Measurements from ENCODE around the gene ARHGAP24. TPM values are rescaled to one million over a fixed set of nuclear protein-coding genes. Genes with fewer than 3 reads are reported as not detected.
"Not testable (repeated sequence)": the region's sequence is repeated elsewhere in the genome, so short reads cannot be mapped to it uniquely, and the experiment has no call there.

ARHGAP24 gene
- total RNA-seq, 1 donor, result 32.1 TPM

DNA sequence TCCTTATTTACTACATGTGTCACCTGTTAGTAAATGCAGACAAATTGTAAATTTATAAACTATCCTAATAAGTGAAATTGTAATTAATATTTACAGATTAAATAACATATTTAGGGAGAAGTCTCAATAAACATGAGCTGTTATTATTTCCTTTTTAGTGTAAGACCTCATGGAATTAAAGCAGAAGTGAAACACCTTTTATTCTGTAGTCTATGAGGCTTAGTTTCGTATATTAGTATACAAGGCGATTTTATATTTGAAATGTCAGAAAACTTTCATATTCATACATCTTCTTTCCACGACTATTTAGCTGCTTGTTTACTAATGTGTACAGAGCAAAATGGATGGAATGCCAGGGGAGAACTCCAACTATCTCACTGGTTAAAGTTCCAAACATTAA lies 414.4 kb downstream of the ARHGAP24 start:
- no peaks in the 10 kb centered on the region for H3K27me3 ChIP-seq (ENCODE audit: insufficient read depth, low read length)
- H3K4me3 ChIP-seq (ENCODE audit: low read length), result no peak overlapping the region
- no peaks in the 10 kb centered on the region for H3K4me1 ChIP-seq (ENCODE audit: insufficient read depth, low read length)
- H3K9me3 ChIP-seq (ENCODE audit: low read depth, low read length), result no peaks in the 10 kb centered on the region

DNA sequence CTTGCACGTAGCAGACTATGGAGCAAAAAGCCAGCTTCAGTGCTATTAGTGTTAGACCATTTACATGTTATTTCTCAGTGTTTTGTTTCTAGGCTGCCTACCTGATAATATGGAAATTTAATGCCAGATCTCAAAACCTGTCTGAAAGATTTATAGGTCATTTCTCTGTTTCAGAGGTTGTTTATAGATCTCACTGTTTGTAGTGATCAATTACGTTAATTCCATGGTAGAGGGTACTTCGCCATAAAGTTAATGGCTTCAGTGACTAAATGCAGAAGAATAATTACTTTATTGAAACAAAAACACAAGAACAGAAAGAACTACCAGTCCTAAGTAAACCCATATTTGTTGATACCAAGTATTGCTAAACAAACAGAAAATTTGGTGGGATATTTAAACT lies 420.8 kb downstream of the ARHGAP24 start:
- Histone ChIP-seq H3K27me3 (ENCODE audit: insufficient read depth, low read length) (no peaks in the 10 kb centered on the region), H3K4me1 (ENCODE audit: insufficient read depth, low read length) (no peaks in the 10 kb centered on the region), H3K9me3 (ENCODE audit: low read depth, low read length) (no peaks in the 10 kb centered on the region), H3K4me3 (ENCODE audit: low read length) (no peak overlapping the region)

DNA sequence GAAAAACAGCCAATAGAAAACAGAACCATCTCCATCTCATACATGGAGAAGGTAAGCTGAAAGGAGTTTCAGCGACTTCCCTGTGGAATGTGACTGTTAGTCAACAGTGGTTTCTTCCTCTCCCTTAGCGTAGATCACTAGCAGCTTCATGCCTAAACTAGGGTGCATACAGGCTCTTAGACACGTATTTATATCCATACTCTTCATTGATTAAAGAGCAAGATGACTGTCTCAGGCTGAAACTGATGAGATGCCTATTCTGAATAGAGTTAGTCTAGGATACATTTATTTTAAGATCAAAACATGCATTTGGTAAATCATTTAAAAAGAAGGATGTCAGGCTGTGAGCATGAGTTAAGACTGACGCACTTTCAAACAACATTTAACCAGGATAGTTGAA lies 423.3 kb downstream of the ARHGAP24 start:
- H3K9me3 ChIP-seq (ENCODE audit: low read depth, low read length), result no peaks in the 10 kb centered on the region
- no peaks in the 10 kb centered on the region for H3K4me1 ChIP-seq (ENCODE audit: insufficient read depth, low read length)
- H3K27me3 ChIP-seq (ENCODE audit: insufficient read depth, low read length), result no peaks in the 10 kb centered on the region
- H3K4me3 ChIP-seq (ENCODE audit: low read length), result no peak overlapping the region

DNA sequence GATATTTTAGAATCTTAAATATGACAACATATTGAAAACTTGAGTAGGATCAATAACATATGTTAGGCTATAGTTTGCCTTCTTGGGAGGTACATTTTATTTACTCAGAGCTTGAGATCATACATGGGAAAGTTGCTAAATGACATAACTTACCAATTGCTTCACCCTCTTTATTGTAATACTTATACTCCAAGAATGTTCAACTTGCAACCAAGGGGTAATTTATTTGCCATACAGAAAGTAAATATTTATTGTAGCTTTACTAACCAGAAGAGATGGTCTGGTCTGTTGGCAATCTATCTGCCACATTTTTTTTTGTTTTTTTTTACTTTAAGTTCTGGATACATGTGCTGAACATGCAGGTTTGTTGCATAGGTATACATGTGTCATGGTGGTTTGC lies 426.6 kb downstream of the ARHGAP24 start:
- no peaks in the 10 kb centered on the region for H3K4me1 ChIP-seq (ENCODE audit: insufficient read depth, low read length)
- no peaks in the 10 kb centered on the region for H3K27me3 ChIP-seq (ENCODE audit: insufficient read depth, low read length)
- H3K9me3 ChIP-seq (ENCODE audit: low read depth, low read length), result no peaks in the 10 kb centered on the region
- no peak overlapping the region for H3K4me3 ChIP-seq (ENCODE audit: low read length)

DNA sequence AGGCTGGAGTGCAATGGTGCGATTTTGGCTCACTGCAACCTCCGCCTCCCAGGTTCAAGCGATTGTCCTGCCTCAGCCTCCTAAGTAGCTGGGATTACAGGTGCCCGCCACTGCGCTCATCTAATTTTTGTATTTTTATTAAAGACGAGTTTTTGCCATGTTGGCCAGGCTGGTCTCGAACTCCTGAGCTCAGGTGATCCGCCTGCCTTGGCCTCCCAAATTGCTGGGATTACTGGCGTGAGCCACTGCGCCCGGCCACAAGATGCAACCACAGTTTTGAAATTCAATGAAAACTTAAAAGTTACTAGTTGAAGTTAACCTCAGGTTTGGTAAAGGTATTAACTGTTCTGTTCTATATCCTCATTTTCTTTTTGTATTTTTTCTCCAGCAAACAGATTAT lies 427.7 kb downstream of the ARHGAP24 start:
- H3K4me3 ChIP-seq (ENCODE audit: low read length); H3K9me3 ChIP-seq (ENCODE audit: low read depth, low read length); H3K4me1 ChIP-seq (ENCODE audit: insufficient read depth, low read length); H3K27me3 ChIP-seq (ENCODE audit: insufficient read depth, low read length): not testable (repeated sequence)

DNA sequence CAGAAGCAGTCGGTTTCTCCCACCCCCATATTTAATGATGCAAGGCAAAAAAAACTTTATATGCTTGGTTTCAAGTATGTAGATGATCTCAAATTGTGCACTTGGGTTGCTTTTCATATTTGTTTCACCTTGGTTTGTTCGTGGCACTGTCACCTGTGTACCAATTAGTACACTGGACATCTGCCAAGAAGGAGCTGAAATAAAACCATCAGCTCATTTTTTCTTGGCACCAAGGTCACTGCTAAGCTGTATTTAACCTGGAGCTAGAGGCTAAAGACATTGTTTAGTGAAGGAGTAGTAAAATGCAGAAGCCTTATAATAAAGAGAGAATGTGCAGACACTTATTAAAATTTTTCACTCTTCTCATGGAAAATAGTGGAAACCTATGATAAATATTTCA lies 430.8 kb downstream of the ARHGAP24 start:
- no peak overlapping the region for H3K4me3 ChIP-seq (ENCODE audit: low read length)
- H3K9me3 ChIP-seq (ENCODE audit: low read depth, low read length), result no peaks in the 10 kb centered on the region
- no peaks in the 10 kb centered on the region for H3K27me3 ChIP-seq (ENCODE audit: insufficient read depth, low read length)
- H3K4me1 ChIP-seq (ENCODE audit: insufficient read depth, low read length), result no peaks in the 10 kb centered on the region

DNA sequence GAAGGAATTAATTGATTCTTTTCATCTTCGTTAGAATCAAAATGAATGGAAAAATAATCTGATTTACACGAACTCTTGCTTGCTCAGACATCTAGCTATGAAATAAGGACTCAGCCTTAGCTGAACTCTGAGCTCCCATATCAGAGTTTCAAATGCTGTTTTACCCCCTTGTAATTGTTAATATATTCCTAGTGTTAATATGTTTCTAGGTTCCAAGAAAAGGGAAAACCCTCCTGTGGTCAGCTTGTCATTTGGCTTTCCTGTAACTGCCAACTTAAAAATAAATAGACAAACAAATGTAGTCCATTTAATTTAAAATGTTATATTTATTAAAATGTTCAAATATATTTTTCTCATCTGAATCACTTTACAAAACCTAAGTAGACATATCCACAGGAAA lies 432.1 kb downstream of the ARHGAP24 start:
- Histone ChIP-seq H3K4me1 (ENCODE audit: insufficient read depth, low read length) (no peaks in the 10 kb centered on the region), H3K9me3 (ENCODE audit: low read depth, low read length) (no peaks in the 10 kb centered on the region), H3K4me3 (ENCODE audit: low read length) (no peak overlapping the region), H3K27me3 (ENCODE audit: insufficient read depth, low read length) (no peaks in the 10 kb centered on the region)

DNA sequence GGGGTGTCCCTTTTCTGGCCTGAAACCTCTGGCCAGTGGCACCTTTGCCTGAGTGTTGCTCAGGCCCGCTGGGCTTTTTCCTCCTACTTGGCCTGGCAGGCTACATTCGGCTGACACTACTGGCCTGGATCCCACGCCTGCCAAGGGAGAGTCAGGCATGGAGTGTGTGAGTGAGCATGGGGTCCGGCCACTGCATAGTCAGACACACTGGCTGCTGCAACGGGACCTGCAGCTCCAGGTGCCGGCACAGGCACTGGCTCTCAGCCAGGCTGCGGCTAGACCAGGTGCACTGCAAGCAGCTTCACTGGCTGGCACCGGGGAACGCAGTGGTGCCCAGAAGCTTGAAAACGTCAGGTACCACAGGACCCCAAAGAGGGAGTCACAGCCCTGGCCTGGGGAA lies 434.9 kb downstream of the ARHGAP24 start:
- H3K4me1 ChIP-seq (ENCODE audit: insufficient read depth, low read length), result no peaks in the 10 kb centered on the region
- no peaks in the 10 kb centered on the region for H3K27me3 ChIP-seq (ENCODE audit: insufficient read depth, low read length)
- no peak overlapping the region for H3K4me3 ChIP-seq (ENCODE audit: low read length)
- H3K9me3 ChIP-seq (ENCODE audit: low read depth, low read length), result no peaks in the 10 kb centered on the region

DNA sequence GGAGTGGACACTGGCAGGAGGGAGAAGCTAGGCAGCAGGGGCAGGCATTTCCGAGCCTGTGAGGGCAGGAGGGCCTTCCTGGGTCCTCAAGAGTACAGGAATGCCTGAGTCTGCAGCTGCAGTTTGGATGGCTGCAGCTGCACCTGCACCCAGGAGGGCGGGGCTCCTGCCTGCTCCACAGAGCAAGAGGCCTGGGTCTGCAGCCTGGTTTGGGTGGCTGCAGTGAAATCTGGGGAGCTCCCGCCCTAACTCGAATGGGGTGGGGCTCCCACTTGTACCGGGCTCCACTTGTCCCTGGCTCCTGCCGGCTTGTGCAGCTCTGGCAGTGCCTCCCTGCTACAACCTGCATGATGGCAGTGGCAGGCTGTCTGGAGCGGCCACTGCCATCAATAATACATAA lies 436.0 kb downstream of the ARHGAP24 start:
- Histone ChIP-seq H3K4me1 (ENCODE audit: insufficient read depth, low read length) (no peaks in the 10 kb centered on the region), H3K4me3 (ENCODE audit: low read length) (no peak overlapping the region), H3K27me3 (ENCODE audit: insufficient read depth, low read length) (no peaks in the 10 kb centered on the region), H3K9me3 (ENCODE audit: low read depth, low read length) (no peaks in the 10 kb centered on the region)

DNA sequence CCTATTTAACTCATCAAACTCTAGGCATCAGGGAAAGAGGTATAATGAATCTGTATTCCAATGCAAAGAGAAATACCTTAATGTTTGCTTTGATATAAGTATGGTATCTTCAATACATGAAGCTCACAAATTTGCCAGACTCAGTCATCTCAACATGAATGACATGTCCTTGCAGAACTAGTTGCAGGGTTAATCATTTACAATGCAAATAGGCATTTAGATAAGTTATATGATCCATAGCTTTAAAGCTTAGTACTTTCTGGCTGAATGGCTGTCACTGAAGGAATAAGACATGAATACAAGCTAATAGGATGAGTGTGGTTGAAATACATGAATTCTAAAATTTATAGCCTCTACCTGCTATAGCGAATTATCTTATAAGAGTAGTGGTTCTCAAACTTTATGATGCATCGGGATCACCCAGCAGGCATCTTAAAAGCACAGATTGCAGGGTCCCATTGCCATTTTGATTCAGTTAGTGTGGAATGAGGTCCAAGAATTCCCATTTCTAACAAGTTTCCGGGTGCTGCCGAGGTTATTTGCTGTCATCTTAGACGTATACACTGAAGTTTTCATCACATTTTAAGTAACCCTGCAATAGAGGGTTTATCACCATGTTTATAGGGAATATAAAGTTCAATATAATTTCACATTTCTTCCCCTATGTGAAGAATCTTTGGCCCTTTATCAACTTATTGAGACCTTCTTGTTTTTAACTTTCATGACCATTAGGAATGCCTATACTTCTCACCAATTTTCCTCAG lies 439.2 kb downstream of the ARHGAP24 start:
- H3K9me3 ChIP-seq (ENCODE audit: low read depth, low read length), result no peaks in the 10 kb centered on the region
- H3K4me1 ChIP-seq (ENCODE audit: insufficient read depth, low read length), result no peaks in the 10 kb centered on the region
- no peak overlapping the region for H3K4me3 ChIP-seq (ENCODE audit: low read length)
- H3K27me3 ChIP-seq (ENCODE audit: insufficient read depth, low read length), result no peaks in the 10 kb centered on the region

DNA sequence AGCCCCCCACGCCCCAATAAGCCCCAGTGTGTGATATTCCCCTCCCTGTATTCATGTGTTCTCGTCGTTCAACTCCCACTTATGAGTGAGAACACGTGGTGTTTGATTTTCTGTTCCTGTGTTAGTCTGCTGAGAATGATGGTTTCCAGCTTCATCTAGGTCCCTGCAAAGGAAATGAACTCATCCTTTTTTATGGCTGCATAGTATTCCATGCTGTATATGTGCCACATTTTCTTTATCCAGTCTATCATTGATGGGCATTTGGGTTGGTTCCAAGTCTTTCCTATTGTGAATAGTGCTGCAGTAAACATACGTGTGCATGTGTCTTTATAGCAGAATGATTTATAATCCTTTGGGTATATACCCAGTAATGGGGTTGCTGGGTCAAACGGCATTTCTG lies 440.6 kb downstream of the ARHGAP24 start:
- H3K27me3 ChIP-seq (ENCODE audit: insufficient read depth, low read length); H3K9me3 ChIP-seq (ENCODE audit: low read depth, low read length); H3K4me3 ChIP-seq (ENCODE audit: low read length); H3K4me1 ChIP-seq (ENCODE audit: insufficient read depth, low read length): not testable (repeated sequence)

DNA sequence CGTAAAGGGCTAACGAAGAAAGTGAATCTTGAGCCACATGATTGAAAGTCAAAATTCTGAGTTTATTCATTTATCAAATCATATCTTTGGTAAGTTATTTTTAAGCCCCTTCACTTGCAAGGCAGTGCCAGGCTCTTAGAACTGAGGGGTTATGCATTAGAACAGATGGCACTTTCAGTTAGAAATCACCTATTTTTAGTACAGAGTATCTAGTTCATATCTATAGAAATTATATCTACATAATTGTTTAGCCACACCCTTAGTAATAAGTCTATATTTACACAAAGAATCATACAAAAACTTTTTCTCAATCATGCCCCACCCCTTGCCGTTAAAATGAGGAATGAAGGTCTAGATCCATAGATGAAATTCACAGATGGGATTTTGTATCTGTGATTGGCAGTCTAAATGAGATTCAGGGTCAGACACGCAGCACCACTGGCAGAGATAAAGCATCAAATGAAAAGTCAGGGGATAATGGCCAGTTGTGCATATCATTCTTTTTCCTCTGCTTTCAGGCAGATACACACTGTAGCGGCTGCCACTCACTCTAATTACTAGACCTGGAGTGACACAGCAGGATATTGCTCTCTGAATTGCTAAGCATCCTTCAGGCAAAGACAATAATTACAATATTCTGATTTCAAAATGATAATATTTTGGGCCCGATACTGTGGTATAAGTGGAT lies 444.4 kb downstream of the ARHGAP24 start:
- Histone ChIP-seq H3K27me3 (ENCODE audit: insufficient read depth, low read length) (no peaks in the 10 kb centered on the region), H3K4me3 (ENCODE audit: low read length) (no peak overlapping the region), H3K4me1 (ENCODE audit: insufficient read depth, low read length) (no peaks in the 10 kb centered on the region), H3K9me3 (ENCODE audit: low read depth, low read length) (no peaks in the 10 kb centered on the region)

DNA sequence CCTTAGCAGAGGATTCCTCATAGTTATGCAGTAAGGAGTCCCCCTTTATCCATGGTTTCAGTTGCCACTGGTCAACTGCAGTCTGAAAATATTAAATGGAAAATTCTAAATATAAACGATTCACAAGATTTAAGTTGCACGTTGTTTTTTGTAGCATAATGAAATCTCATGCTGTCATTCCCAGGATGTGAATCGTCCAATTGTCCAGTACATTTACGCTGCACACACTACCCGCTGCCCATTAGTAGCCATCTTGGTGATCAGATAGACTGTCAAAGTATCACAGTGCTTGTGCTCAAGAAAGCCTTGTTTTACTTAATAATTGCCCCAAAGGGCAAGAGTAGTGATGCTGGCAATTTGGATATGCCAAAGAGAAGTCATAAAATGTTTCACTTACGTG lies 450.1 kb downstream of the ARHGAP24 start:
- H3K9me3 ChIP-seq (ENCODE audit: low read depth, low read length), result no peaks in the 10 kb centered on the region
- H3K4me1 ChIP-seq (ENCODE audit: insufficient read depth, low read length), result peaks cover 22% of the 10 kb centered on the region
- no peak overlapping the region for H3K4me3 ChIP-seq (ENCODE audit: low read length)

DNA sequence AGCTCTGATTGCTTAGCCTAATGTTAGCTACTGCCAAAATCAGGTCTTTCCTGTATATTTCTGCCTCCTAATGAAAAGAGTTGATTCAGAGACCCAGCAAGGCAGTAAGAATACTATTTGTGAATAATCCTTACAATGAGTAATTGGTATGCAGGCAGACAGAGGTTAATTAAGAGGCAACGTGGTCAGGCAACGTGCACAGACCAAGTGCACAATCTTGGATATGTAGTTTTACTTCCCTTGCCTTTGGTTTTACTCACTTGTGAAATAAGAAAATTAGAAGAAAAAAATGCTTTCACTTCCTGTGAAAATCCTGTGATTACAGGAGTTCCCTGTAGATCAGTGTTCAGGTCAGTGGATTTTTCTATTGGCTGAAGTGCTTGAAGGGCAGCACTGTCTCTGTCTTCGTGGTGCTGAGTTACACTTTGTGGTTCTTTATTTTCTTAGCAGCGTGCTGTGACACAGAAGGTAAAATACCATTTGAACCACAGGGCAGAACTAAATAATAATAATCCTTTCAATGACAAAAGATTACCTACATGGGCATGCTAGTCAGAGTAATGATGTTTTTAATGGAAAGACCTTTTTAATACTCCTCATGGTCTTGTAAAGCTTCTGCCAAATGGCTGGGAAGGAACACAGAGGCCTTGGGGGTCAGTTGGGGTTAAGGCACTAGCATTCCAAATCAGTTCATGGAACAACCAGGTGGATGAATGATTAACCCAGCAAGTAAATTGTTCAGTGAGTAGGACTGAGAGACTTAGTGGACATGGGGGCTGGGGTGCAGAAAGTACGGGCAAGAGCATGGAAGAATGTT lies 454.0 kb downstream of the ARHGAP24 start:
- H3K4me1 ChIP-seq (ENCODE audit: insufficient read depth, low read length), result peaks cover 30% of the 10 kb centered on the region
- H3K9me3 ChIP-seq (ENCODE audit: low read depth, low read length), result no peaks in the 10 kb centered on the region
- no peaks in the 10 kb centered on the region for H3K27me3 ChIP-seq (ENCODE audit: insufficient read depth, low read length)
- no peak overlapping the region for H3K4me3 ChIP-seq (ENCODE audit: low read length)

More for the DNA sequence above, 450.1 kb downstream of the ARHGAP24 start:
- H3K27me3 ChIP-seq (ENCODE audit: insufficient read depth, low read length), result no peaks in the 10 kb centered on the region

DNA sequence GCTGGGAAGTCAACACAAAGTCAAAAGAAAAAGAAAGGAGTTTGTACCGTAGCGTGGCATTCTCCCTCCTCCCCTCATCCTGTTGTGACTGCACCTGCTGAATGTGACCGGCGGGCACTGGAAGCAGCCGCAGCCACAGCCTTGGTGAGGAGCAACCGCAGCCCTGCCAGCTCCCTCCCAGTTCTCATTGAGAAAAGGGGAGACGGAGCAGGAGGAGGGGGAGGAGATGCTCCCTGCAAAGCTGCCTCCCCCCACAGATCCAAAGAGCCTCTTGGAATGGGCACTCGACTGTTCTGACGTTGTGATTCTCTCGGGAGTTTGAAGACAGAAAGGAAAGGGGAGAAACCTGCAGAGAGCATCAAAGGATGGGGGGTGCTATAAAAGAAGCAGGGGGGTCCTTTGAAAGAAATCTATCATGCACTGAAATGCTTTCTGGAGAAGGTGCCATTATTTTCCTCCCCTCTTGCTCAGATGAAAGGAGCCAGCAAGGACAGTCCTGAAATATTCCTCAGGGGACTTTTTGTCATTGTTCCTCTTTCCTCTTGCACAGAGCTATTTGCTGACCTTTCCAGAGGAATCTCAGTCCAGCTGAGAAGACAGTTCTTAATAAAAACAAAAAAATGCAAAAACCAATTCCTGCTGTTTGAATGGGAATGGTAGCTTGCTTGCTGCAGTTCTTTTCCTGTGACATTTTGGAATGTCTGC lies 455.2 kb downstream of the ARHGAP24 start:
- H3K4me1 ChIP-seq (ENCODE audit: insufficient read depth, low read length), result peaks cover 30% of the 10 kb centered on the region
- no peaks in the 10 kb centered on the region for H3K9me3 ChIP-seq (ENCODE audit: low read depth, low read length)
- no peak overlapping the region for H3K4me3 ChIP-seq (ENCODE audit: low read length)
- no peaks in the 10 kb centered on the region for H3K27me3 ChIP-seq (ENCODE audit: insufficient read depth, low read length)

Measured in mononuclear cell (primary cell).